Keratinocyte (primary cell): ENCODE results near the gene PRKX. TPM values are rescaled to one million over a fixed set of nuclear protein-coding genes. Genes with fewer than 3 reads are reported as not detected.

Experiments used
- DNase-seq: peaks from one replicate; pipeline ENCODE4 v3.0.0-alpha.2; 2011; ENCODE audit warnings: low read depth, missing footprints, low spot score
- FAIRE-seq: peaks from 2 replicates; lab custom pipeline; 2011; peaks lifted over from hg19 to GRCh38; lab: Jason Lieb, UNC
- H2AFZ ChIP-seq: 2 replicates; pipeline ENCODE4 v1.6.0; 2012; ENCODE audit warnings: low read length, control low read depth, inconsistent platforms; ENCODE audit not compliant: control insufficient read depth
- H3K27ac ChIP-seq: 2 replicates; pipeline ENCODE4 v1.5.1; 2011; ENCODE audit warnings: low read length; ENCODE audit not compliant: control insufficient read depth, insufficient read depth
- H3K27me3 ChIP-seq: 3 replicates; pipeline ENCODE4 v1.6.0; 2011; ENCODE audit warnings: low read length; ENCODE audit not compliant: control insufficient read depth, insufficient read depth; ENCODE audit errors: extremely low read depth
- H3K36me3 ChIP-seq, 2 experiments: 2 replicates in 1 of 2; 3 replicates in 1 of 2; pipeline ENCODE4 v1.5.1; 2011; ENCODE audit warnings: low read length in 2 of 2, mild to moderate bottlenecking in 1 of 2; ENCODE audit not compliant: control insufficient read depth in 2 of 2, insufficient read depth in 2 of 2; ENCODE audit errors: extremely low read depth in 1 of 2
- H3K4me1 ChIP-seq: 3 replicates; pipeline ENCODE4 v1.5.1; 2011; ENCODE audit warnings: low read length; ENCODE audit not compliant: control insufficient read depth, insufficient read depth; ENCODE audit errors: extremely low read depth
- H3K4me2 ChIP-seq: 3 replicates; pipeline ENCODE4 v1.6.0; 2011; ENCODE audit warnings: low read depth, low read length; ENCODE audit not compliant: control insufficient read depth, insufficient read depth; ENCODE audit errors: extremely low read depth
- H3K4me3 ChIP-seq, 3 experiments: fragments of 200-600 bp in 1 of 3; sonication (generic) in 1 of 3; 2 replicates in 2 of 3; 3 replicates in 1 of 3; pipeline ENCODE4 v1.5.1; 2011 to 2016; ENCODE audit warnings: low read length in 3 of 3, mild to moderate bottlenecking in 3 of 3, control low read depth in 2 of 3, inconsistent platforms in 1 of 3, low read depth in 1 of 3, mixed read lengths in 1 of 3, mixed run types in 1 of 3, moderate library complexity in 1 of 3; ENCODE audit not compliant: control insufficient read depth in 2 of 3, insufficient read depth in 2 of 3; ENCODE audit errors: extremely low read depth in 1 of 3
- H3K79me2 ChIP-seq: 2 replicates; pipeline ENCODE4 v1.6.0; 2012; ENCODE audit warnings: low read length; ENCODE audit not compliant: control insufficient read depth, insufficient read depth
- H3K9ac ChIP-seq: 3 replicates; pipeline ENCODE4 v1.6.0; 2011; ENCODE audit warnings: low read length; ENCODE audit not compliant: control insufficient read depth, insufficient read depth; ENCODE audit errors: extremely low read depth
- H3K9me1 ChIP-seq: 3 replicates; pipeline ENCODE4 v1.6.0; 2011; ENCODE audit warnings: low read length; ENCODE audit not compliant: control insufficient read depth, insufficient read depth; ENCODE audit errors: extremely low read depth
- H3K9me3 ChIP-seq: 2 replicates; pipeline ENCODE4 v1.5.1; 2012; ENCODE audit warnings: low read depth, low read length; ENCODE audit not compliant: control insufficient read depth
- H4K20me1 ChIP-seq: 3 replicates; pipeline ENCODE4 v1.6.0; 2011; ENCODE audit warnings: low read length; ENCODE audit not compliant: control insufficient read depth, insufficient read depth; ENCODE audit errors: extremely low read depth
- EZH2 ChIP-seq: IDR thresholded peaks from one replicate; pipeline ENCODE4 v1.6.1; 2012; ENCODE audit warnings: inconsistent platforms, mild to moderate bottlenecking, low read length, moderate library complexity
- dilution Hi-C: fragments of 300-500 bp; cut with MboI; formaldehyde crosslinking; loops from one replicate; pipeline ENCODE4 v1.7.0; 2020; ENCODE audit warnings: low sequenced_read_pairs; ENCODE audit not compliant: extremely low pct_ligation_motif_present
- polyA plus RNA-seq, 5 experiments: library from polyadenylated mRNA; depleted of rRNA in 3 of 5; stranded (reverse) in 3 of 5; stranded (forward) in 1 of 5; unstranded in 1 of 5; fragments of >200 nt; gene quantifications; 1 replicate in 1 of 5; 2 replicates in 3 of 5; 3 replicates in 1 of 5; pipeline versions ENCODE4 v1.2.1 to v1.2.3, GENCODE V29; 2011 to 2012; ENCODE audit warnings: missing spikeins in 2 of 5, low read depth in 1 of 5, low replicate concordance in 1 of 5
- TF ChIP-seq, protein P1 (sequence below), 3 experiments: IDR thresholded peaks in 1 of 3; conservative IDR thresholded peaks in 1 of 3; optimal IDR thresholded peaks in 1 of 3; 2 replicates in 2 of 3; 3 replicates in 1 of 3; pipeline versions ENCODE3 to v1.5.1; 2011; ENCODE audit warnings: low read length in 3 of 3, mild to moderate bottlenecking in 3 of 3, moderate library complexity in 2 of 3, control low read depth in 1 of 3, inconsistent platforms in 1 of 3; ENCODE audit not compliant: insufficient read depth in 2 of 3; ENCODE audit errors: extremely low read depth in 1 of 3

PRKX gene
- polyA plus RNA-seq, 1 donor (not counting 4 experiments of a cell fraction or from before 2014, with no cell fraction given), result 39.9 TPM

DNA sequence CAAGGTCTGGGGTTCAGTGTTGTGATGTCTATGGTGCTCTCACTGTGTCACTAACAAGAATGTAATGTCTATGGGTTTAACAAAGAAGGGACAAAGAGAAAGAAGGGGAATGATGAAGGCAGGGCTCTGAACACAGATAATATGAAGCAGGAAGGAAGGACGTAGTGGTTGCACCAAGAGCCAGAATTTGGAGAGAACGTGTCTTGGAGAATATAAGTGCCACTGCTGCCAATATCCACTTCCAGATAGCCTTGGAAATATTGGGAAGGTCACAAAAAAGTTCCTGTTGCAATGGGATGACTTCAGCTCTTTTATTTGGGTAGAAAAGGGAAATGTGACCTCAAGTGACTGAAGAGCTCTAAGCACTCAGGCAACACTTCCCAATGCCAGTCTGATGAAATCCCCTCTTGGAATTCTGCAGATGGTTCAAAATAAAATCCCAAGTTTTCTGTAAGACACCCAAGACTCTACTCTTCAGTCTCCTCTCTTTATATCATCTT, 131.8 kb downstream of the PRKX start:
- dilution Hi-C loops, result no loop called here
- DNase-seq (no peak), FAIRE-seq (no peak)
- no peak overlapping the region for H3K27ac ChIP-seq
- no peaks in the 10 kb centered on the region for H3K9me3 ChIP-seq
- H3K79me2 ChIP-seq, result no peaks in the 10 kb centered on the region
- H3K9ac ChIP-seq, result no peak overlapping the region
- H4K20me1 ChIP-seq, result no peaks in the 10 kb centered on the region
- no peak for TF ChIP-seq EZH2
- TF ChIP-seq, protein P1, sequence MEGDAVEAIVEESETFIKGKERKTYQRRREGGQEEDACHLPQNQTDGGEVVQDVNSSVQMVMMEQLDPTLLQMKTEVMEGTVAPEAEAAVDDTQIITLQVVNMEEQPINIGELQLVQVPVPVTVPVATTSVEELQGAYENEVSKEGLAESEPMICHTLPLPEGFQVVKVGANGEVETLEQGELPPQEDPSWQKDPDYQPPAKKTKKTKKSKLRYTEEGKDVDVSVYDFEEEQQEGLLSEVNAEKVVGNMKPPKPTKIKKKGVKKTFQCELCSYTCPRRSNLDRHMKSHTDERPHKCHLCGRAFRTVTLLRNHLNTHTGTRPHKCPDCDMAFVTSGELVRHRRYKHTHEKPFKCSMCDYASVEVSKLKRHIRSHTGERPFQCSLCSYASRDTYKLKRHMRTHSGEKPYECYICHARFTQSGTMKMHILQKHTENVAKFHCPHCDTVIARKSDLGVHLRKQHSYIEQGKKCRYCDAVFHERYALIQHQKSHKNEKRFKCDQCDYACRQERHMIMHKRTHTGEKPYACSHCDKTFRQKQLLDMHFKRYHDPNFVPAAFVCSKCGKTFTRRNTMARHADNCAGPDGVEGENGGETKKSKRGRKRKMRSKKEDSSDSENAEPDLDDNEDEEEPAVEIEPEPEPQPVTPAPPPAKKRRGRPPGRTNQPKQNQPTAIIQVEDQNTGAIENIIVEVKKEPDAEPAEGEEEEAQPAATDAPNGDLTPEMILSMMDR (optimal IDR thresholded peaks at IDR 0.05 in 1 of 3, IDR thresholded peaks at IDR 0.05 in 1 of 3, conservative IDR thresholded peaks at IDR 0.05 in 1 of 3; ENCODE audit: extremely low read depth in 1 of 3, insufficient read depth in 2 of 3, low read length in 3 of 3), result no peak
- H3K27me3 ChIP-seq, result no peaks in the 10 kb centered on the region
- H2AFZ ChIP-seq, result no peak overlapping the region
- no peaks in the 10 kb centered on the region for H3K9me1 ChIP-seq
- H3K4me1 ChIP-seq, result no peaks in the 10 kb centered on the region
- H3K4me2 ChIP-seq, result no peak overlapping the region
- no peaks in the 10 kb centered on the region for H3K36me3 ChIP-seq
- H3K4me3 ChIP-seq, result no peak overlapping the region

DNA sequence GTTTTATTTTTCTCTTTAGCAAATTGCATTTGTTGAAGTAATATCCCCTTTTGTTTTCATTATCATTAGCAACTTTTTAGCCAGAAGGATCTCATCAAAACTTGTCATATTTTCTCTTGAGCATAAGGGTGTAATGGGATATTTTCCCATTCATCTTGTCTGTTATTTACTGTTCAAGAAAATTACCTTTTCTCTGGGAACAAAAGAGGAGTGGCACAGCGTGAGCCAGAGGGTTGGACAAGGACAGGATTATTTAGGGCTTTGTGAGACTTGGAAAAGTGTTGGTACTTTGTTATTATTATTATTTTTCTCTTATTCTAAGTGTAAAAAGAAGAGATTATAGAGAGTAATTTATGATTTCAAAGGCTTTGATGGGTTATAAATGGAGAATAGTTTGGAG, 135.9 kb downstream of the PRKX start:
- FAIRE-seq, result no peak
- H3K27ac ChIP-seq, result no peak overlapping the region
- H3K9me1 ChIP-seq, result no peaks in the 10 kb centered on the region
- dilution Hi-C loops, result no loop called here
- H2AFZ ChIP-seq, result no peak overlapping the region
- H3K27me3 ChIP-seq, result no peaks in the 10 kb centered on the region
- no peaks in the 10 kb centered on the region for H4K20me1 ChIP-seq
- TF ChIP-seq, protein P1 (optimal IDR thresholded peaks at IDR 0.05 in 1 of 3, IDR thresholded peaks at IDR 0.05 in 1 of 3, conservative IDR thresholded peaks at IDR 0.05 in 1 of 3; ENCODE audit: extremely low read depth in 1 of 3, insufficient read depth in 2 of 3, low read length in 3 of 3), result no peak
- no peak for TF ChIP-seq EZH2
- no peaks in the 10 kb centered on the region for H3K79me2 ChIP-seq
- H3K36me3 ChIP-seq, result no peaks in the 10 kb centered on the region
- no peaks in the 10 kb centered on the region for H3K9me3 ChIP-seq
- no peak overlapping the region for H3K4me2 ChIP-seq
- DNase-seq, result no peak
- no peak overlapping the region for H3K4me3 ChIP-seq
- no peak overlapping the region for H3K9ac ChIP-seq
- H3K4me1 ChIP-seq, result no peaks in the 10 kb centered on the region
